PFSK-1 (cell line): Measurements from ENCODE around the gene TP53I13.

ENCODE experiments used
- FOXP2 ChIP-seq: optimal IDR thresholded peaks from 2 replicates; pipeline ENCODE3; 2011; ENCODE audit warnings: borderline replicate concordance, control low read depth, inconsistent platforms; ENCODE audit not compliant: insufficient read depth; ENCODE audit errors: extremely low read length, extremely low read depth
- POLR2AphosphoS5 ChIP-seq: IDR thresholded peaks from 2 replicates; pipeline ENCODE4 v1.6.1; 2012; ENCODE audit warnings: low read depth, mild to moderate bottlenecking, control low read depth, low read length, moderate library complexity
- REST ChIP-seq, 2 experiments: IDR thresholded peaks; 2 replicates each; pipeline versions ENCODE4 v1.6.1 to v1.8.0; 2011 to 2012; ENCODE audit warnings: low read depth in 2 of 2, low read length in 2 of 2, control low read depth in 1 of 2, inconsistent platforms in 1 of 2, mild to moderate bottlenecking in 1 of 2, moderate library complexity in 1 of 2; ENCODE audit not compliant: insufficient read depth in 1 of 2
- SIN3A ChIP-seq: IDR thresholded peaks from 2 replicates; pipeline ENCODE4 v1.6.1; 2012; ENCODE audit warnings: mild to moderate bottlenecking, low read length, moderate library complexity, borderline replicate concordance; ENCODE audit not compliant: insufficient read depth
- TAF1 ChIP-seq: IDR thresholded peaks from 2 replicates; pipeline ENCODE4 v1.6.1; 2012; ENCODE audit warnings: low read length, control low read depth, borderline replicate concordance; ENCODE audit not compliant: insufficient read depth

TP53I13 gene

GRCh38 chr17:29615048-29615385, 46.5 kb downstream of the TP53I13 start:
- no peak for TF ChIP-seq TAF1
- TF ChIP-seq REST (IDR thresholded peaks at IDR 0.05; ENCODE audit: insufficient read depth in 1 of 2, low read depth in 2 of 2, low read length in 2 of 2): no peak
- TF ChIP-seq FOXP2: no peak
- TF ChIP-seq SIN3A: no peak
- TF ChIP-seq POLR2AphosphoS5: no peak

- TF ChIP-seq SIN3A: no peak
Measured at GRCh38 chr17:29615492-29616299, 47.2 kb downstream of the TP53I13 start.

GRCh38 chr17:29616300-29617048, 48.0 kb downstream of the TP53I13 start:
- TF ChIP-seq SIN3A (no peak), REST (IDR thresholded peaks at IDR 0.05; ENCODE audit: insufficient read depth in 1 of 2, low read depth in 2 of 2, low read length in 2 of 2) (no peak), FOXP2 (no peak), POLR2AphosphoS5 (no peak), TAF1 (no peak)

GRCh38 chr17:29617125-29617480, 48.6 kb downstream of the TP53I13 start:
- TF ChIP-seq SIN3A: no peak
- no peak for TF ChIP-seq POLR2AphosphoS5
- TF ChIP-seq TAF1: no peak
- no peak for TF ChIP-seq REST (IDR thresholded peaks at IDR 0.05; ENCODE audit: insufficient read depth in 1 of 2, low read depth in 2 of 2, low read length in 2 of 2)
- no peak for TF ChIP-seq FOXP2

- TF ChIP-seq POLR2AphosphoS5 (no peak), REST (IDR thresholded peaks at IDR 0.05; ENCODE audit: insufficient read depth in 1 of 2, low read depth in 2 of 2, low read length in 2 of 2) (no peak), SIN3A (no peak), FOXP2 (no peak), TAF1 (no peak)
Measured at GRCh38 chr17:29617481-29618271, 49.2 kb downstream of the TP53I13 start.
